Transverse colon (tissue), 4 donors: ENCODE measurements around the gene KASH5.

Source experiments
- EP300 ChIP-seq: sonication (generic); formaldehyde crosslinking; IDR thresholded peaks from one replicate; pipeline ENCODE4 v1.6.1; 2017; ENCODE audit warnings: antibody characterized with exemption, low read depth
- POLR2A ChIP-seq: fragments of 450-650 bp; IDR thresholded peaks from one replicate; pipeline ENCODE4 v1.6.1; 2016; ENCODE audit warnings: antibody characterized with exemption, mild to moderate bottlenecking, moderate library complexity
- POLR2AphosphoS5 ChIP-seq, 3 donors: sonication (generic); formaldehyde crosslinking; IDR thresholded peaks; one replicate each; pipeline ENCODE4 v1.6.1; 2016; ENCODE audit warnings: antibody characterized with exemption in 3 of 3
- TF ChIP-seq, protein P1 (sequence below), 5 experiments: fragments of 200-600 bp in 3 of 5; fragments of 450-650 bp in 2 of 5; sonication (generic) in 3 of 5; IDR thresholded peaks; 1 replicate in 2 of 5; 2 replicates in 3 of 5; pipeline ENCODE4 v1.5.1; 2016 to 2017; ENCODE audit warnings: antibody characterized with exemption in 5 of 5, inconsistent platforms in 3 of 5, mild to moderate bottlenecking in 2 of 5, moderate library complexity in 1 of 5

DNA sequence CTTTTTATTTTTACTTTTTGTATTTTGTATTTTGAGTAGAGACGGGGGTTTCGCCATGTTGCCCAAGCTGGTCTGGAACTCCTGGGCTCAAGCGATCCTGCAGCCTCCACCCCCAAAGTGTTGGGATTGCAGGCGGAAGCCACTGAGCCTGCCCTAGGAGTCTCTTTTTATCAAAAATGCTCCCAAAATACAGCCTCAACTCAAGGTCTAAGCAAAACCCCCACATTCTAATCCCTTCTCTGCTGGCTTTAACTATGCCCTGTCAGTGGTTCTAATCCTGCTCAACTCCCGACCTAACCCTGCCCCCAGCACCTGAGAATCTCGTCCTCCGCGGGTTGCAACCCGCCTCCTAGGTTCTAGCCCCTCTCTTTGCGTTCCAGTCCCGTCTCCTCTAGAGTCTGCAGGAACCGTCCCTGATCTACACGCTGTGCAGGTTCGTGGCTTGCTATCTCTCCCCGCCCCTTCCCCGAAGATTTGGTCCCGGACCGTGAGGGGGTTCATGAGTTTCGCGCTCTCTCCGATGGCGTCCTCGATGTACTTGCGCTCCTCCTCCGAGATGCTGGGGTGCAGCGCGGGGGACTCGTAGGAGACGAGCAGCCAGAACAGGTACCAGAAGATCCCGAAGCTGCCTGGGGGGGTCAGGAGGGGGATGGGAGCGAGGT, 45.3 kb downstream of the KASH5 start:
- no peak for TF ChIP-seq POLR2AphosphoS5 (IDR thresholded peaks at IDR 0.05)
- TF ChIP-seq, protein P1, sequence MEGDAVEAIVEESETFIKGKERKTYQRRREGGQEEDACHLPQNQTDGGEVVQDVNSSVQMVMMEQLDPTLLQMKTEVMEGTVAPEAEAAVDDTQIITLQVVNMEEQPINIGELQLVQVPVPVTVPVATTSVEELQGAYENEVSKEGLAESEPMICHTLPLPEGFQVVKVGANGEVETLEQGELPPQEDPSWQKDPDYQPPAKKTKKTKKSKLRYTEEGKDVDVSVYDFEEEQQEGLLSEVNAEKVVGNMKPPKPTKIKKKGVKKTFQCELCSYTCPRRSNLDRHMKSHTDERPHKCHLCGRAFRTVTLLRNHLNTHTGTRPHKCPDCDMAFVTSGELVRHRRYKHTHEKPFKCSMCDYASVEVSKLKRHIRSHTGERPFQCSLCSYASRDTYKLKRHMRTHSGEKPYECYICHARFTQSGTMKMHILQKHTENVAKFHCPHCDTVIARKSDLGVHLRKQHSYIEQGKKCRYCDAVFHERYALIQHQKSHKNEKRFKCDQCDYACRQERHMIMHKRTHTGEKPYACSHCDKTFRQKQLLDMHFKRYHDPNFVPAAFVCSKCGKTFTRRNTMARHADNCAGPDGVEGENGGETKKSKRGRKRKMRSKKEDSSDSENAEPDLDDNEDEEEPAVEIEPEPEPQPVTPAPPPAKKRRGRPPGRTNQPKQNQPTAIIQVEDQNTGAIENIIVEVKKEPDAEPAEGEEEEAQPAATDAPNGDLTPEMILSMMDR (IDR thresholded peaks at IDR 0.05), result no peak
- no peak for TF ChIP-seq EP300
- TF ChIP-seq POLR2A, result no peak
